Tibial artery (tissue), 4 donors: ENCODE data around the gene PRORP.

Experiments used
- DNase-seq, 2 donors: peaks; one replicate each; pipeline ENCODE4 v3.0.0-alpha.2; 2019
- H3K27ac ChIP-seq, 2 donors: fragments of 200-600 bp; sonication (generic) in 1 of 2; 1 replicate in 1 of 2; 2 replicates in 1 of 2; pipeline ENCODE4 v1.5.1; 2018 to 2019; ENCODE audit warnings: mild to moderate bottlenecking in 1 of 2
- H3K27me3 ChIP-seq, 2 donors: fragments of 200-600 bp; sonication (generic) in 1 of 2; one replicate each; pipeline versions ENCODE4 v1.5.1 to v1.6.0; 2016 to 2019
- H3K36me3 ChIP-seq, 3 donors: fragments of 200-600 bp; sonication (generic) in 2 of 3; one replicate each; pipeline ENCODE4 v1.5.1; 2016 to 2019; ENCODE audit warnings: mild to moderate bottlenecking in 2 of 3
- H3K4me1 ChIP-seq, 4 donors: fragments of 200-600 bp; sonication (generic) in 2 of 4; 1 replicate in 3 of 4; 2 replicates in 1 of 4; pipeline ENCODE4 v1.5.1; 2016 to 2019
- H3K4me3 ChIP-seq, 2 donors: fragments of 200-600 bp; sonication (generic) in 1 of 2; 1 replicate in 1 of 2; 2 replicates in 1 of 2; pipeline ENCODE4 v1.5.1; 2018 to 2019; ENCODE audit warnings: mild to moderate bottlenecking in 2 of 2
- H3K9me3 ChIP-seq, 3 donors: fragments of 200-600 bp; sonication (generic) in 1 of 3; one replicate each; pipeline ENCODE4 v1.5.1; 2016 to 2019
- intact Hi-C: fragments of 100-400 bp; cut with DNase I; formaldehyde crosslinking; loops from one replicate; pipeline ENCODE4 v1.15.0; 2023; ENCODE audit warnings: low total_unique reads
- TF ChIP-seq, protein P1 (sequence below), 2 experiments: fragments of 200-600 bp in 1 of 2; fragments of 450-650 bp in 1 of 2; IDR thresholded peaks; one replicate each; pipeline ENCODE4 v1.5.1; 2017 to 2019; ENCODE audit warnings: antibody characterized with exemption in 2 of 2, mild to moderate bottlenecking in 1 of 2, moderate library complexity in 1 of 2

The PRORP gene

DNA sequence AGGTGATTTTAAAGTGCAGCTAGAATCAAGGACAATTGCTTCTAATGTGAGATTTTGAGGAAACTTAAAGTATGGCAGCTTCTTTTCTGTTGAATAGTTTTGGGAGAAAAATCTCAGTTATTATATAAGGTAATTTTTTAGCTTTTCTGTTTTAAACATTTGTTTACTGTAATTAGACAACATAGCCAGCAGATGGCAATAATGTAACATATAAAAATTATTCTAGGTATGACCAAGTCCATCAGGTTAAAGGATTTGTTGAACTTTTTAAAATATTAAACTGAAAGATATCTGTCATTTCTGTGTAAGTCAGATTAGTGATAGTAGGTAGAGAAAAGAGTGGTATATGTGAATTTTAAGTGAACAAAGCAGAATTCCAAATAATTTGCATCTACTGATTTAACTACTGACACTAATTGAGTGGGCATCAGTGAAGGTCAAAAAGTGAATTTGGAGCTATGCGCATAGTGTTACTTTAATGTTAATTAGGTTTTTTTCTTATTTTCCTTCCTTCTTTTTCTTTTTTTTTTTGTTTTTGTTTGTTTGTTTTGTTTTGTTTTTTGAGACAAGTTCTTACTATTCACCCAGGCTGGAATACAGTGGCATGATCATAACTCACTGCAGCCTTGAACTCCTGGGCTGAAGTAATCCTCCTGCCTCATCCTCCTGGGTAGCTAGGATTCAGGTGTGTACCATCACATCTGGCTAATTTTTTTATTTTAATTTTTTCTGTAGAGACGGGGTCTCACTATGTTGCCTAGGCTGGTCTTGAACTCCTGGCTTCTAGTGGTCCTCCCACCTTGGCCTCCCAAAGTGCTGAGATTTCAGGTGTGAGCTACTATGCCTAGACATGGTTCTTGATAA, 18.6 kb downstream of the PRORP start:
- Histone ChIP-seq H3K27ac (no peak overlapping the region), H3K9me3 (no peaks in the 10 kb centered on the region), H3K27me3 (no peaks in the 10 kb centered on the region), H3K4me1 (no peaks in the 10 kb centered on the region), H3K36me3 (no peaks in the 10 kb centered on the region), H3K4me3 (no peak overlapping the region)
- intact Hi-C loops = loop anchor here (5.0 to 10.0 kb wide), 2 partner anchors 64 to 271 kb away; no protein-coding TSS in a partner anchor
- TF ChIP-seq, protein P1, sequence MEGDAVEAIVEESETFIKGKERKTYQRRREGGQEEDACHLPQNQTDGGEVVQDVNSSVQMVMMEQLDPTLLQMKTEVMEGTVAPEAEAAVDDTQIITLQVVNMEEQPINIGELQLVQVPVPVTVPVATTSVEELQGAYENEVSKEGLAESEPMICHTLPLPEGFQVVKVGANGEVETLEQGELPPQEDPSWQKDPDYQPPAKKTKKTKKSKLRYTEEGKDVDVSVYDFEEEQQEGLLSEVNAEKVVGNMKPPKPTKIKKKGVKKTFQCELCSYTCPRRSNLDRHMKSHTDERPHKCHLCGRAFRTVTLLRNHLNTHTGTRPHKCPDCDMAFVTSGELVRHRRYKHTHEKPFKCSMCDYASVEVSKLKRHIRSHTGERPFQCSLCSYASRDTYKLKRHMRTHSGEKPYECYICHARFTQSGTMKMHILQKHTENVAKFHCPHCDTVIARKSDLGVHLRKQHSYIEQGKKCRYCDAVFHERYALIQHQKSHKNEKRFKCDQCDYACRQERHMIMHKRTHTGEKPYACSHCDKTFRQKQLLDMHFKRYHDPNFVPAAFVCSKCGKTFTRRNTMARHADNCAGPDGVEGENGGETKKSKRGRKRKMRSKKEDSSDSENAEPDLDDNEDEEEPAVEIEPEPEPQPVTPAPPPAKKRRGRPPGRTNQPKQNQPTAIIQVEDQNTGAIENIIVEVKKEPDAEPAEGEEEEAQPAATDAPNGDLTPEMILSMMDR (IDR thresholded peaks at IDR 0.05) = peak; percentile 43 to 65
- no peak for DNase-seq

DNA sequence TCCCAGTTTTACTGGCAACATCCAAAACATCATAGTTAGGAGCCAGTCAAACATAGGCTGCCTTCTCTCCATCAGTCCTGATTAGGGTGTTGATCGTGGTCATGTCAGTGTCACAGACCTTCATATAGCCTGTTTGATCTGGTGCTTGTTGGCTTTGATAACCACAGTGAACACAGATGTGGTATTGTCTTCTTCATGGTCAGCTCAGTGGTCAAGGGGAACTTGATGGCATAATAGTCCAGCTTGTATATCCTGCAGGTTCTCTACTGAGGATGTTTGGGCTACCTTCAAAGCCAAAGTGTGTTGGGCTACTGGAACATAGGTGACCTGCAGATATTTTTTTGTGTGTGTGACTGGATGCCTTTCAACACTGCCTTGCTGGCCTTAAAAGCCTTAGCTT, 21.7 kb downstream of the PRORP start:
- TF ChIP-seq, protein P1 (IDR thresholded peaks at IDR 0.05) = no peak
- peaks cover 0 to 6% (median 0%) of the 10 kb centered on the region in 3 donors for H3K36me3 ChIP-seq
- H3K4me1 ChIP-seq = no peaks in the 10 kb centered on the region
- no peaks in the 10 kb centered on the region for H3K27me3 ChIP-seq
- no peaks in the 10 kb centered on the region for H3K9me3 ChIP-seq
- intact Hi-C loops = loop anchor here (5.0 to 10.0 kb wide), 2 partner anchors 61 to 268 kb away; no protein-coding TSS in a partner anchor
- H3K27ac ChIP-seq = no peak overlapping the region
- H3K4me3 ChIP-seq = no peak overlapping the region
- no peak for DNase-seq

DNA sequence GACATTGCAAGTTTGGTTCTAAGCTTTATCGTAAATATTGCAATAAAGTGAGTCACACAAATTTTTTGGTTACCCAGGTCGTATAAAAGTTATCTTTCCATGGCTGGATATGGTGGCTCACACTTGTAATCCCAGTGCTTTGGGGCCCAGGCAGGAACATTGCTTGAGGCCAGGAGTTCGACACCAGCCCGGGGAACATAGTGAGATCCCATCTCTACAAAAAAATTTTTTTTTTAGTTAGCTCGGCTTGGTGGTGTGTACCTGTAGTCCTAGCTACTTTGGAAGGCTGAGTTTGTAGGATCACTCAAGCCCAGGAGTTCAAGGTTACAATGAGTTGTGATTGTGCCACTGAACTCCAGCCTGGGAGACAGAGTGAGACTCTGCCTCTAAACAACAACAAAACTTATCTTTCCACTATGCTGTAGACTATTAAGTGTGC, 24.4 kb downstream of the PRORP start:
- intact Hi-C loops = loop anchor here (10.0 kb wide), 1 partner anchor 58 kb away; no protein-coding TSS in a partner anchor
- Histone ChIP-seq H3K27me3 (no peaks in the 10 kb centered on the region), H3K4me1 (no peaks in the 10 kb centered on the region), H3K4me3 (no peak overlapping the region), H3K9me3 (no peaks in the 10 kb centered on the region), H3K27ac (no peak overlapping the region), H3K36me3 (peaks cover 0 to 10% (median 0%) of the 10 kb centered on the region in 3 donors)
- TF ChIP-seq, protein P1 (IDR thresholded peaks at IDR 0.05) = no peak
- DNase-seq = no peak

DNA sequence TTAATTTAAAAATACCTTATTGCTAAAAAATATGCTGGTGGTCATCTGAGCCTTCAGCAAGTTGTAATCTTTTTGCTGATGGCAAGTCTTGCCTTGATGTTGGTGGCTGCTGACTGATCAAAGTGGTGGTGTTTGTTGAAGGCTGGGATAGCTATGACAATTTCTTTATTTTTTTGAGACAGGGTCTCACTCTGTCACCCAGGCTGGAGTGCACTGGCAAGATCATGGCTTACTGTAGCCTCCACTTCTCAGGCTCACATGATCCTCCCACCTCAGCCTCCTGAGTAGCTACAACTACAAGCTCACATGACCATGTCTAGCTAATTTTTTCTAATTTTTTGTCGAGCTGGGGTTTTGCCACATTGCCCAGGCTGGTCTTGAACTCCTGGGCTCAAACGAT, 24.8 kb downstream of the PRORP start:
- Histone ChIP-seq H3K27ac (no peak overlapping the region), H3K4me3 (no peak overlapping the region), H3K36me3 (peaks cover 0 to 10% (median 0%) of the 10 kb centered on the region in 3 donors), H3K4me1 (no peaks in the 10 kb centered on the region), H3K9me3 (no peaks in the 10 kb centered on the region), H3K27me3 (no peaks in the 10 kb centered on the region)
- intact Hi-C loops = loop anchor here (10.0 kb wide), 1 partner anchor 58 kb away; no protein-coding TSS in a partner anchor
- no peak for DNase-seq
- TF ChIP-seq, protein P1 (IDR thresholded peaks at IDR 0.05) = no peak

DNA sequence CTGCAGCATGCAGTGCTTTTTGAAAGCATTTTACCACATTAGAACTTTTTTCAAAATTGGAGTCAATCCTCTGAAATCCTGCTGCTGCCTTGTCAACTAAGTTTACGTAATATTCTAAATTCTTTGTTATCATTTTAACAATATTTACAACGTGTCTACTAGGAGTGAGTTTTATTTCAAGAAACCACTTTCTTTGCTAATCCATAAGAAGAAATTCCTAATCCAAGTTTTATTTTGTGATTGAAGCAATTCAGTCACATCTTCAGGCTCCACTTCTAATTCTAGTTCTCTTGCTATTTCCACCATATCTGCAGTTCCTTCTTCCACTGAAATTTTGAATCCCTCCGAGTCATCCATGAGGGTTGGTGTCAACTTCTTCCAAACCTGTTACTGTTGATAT, 25.4 kb downstream of the PRORP start:
- Histone ChIP-seq H3K27ac (no peak overlapping the region), H3K36me3 (peaks cover 0 to 14% (median 0%) of the 10 kb centered on the region in 3 donors), H3K4me1 (no peaks in the 10 kb centered on the region), H3K9me3 (no peaks in the 10 kb centered on the region), H3K27me3 (no peaks in the 10 kb centered on the region), H3K4me3 (no peak overlapping the region)
- DNase-seq = no peak
- TF ChIP-seq, protein P1 (IDR thresholded peaks at IDR 0.05) = no peak
- intact Hi-C loops = loop anchor here (10.0 kb wide), 1 partner anchor 57 kb away; no protein-coding TSS in a partner anchor
